Esophagus mucosa (tissue), 1 donor: ENCODE results near the gene TAS1R3. TPM values are rescaled to one million over a fixed set of nuclear protein-coding genes. Genes with fewer than 3 reads are reported as not detected.

Experiments used
- ATAC-seq: fragments of 200-7000 bp; cut with Tn5 transposase; one replicate; pipeline ENCODE4 v1.9.1; 2020
- total RNA-seq: library from RNA; stranded (reverse); gene quantifications from one replicate; pipeline ENCODE4 v1.2.4, GENCODE V29; 2023
- donor health status: DM: yes; HTN: yes; CAD: no.

Gene TAS1R3
- total RNA-seq, 1 donor from 2014 or later, result 0.56 TPM

- peak; percentile 29 for ATAC-seq
Measured at GRCh38 chr1:1371746-1372711, 40.9 kb downstream of the TAS1R3 start.

DNA sequence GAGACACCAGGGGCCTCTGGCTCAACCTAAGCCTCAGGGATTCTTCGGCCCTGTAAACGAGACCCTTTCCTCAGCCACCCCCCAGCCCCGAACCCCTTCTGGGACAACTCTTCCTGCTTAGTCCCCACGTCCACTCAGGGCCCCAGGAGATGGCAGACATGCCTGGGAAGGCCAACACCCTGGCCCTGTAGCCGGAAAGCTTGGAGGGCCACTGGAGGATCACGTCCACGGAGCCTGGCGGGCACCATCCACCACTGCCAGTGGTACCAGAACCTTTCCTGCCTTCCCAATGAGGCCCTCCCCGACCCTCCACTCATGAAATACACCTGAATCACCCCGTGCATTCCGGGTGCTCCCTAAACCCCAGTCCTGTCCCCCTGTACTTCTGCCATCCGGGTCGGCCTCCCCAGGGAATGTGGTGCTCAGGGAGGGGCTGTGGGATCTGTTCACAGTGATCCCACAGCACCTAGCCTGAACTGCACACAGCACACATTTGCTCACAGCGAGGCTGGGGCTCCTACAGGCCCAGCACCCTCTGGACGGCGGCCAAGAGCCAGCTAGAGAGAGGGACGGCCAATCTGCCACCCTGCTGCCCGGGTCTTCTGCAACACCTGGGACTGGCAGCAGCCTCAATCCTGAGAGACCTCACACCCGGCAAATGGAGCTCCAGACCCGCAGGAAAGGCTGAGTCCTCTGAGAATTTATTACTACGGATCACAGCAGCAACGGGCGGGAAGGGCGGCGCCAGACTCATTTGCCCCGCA lies 42.2 kb downstream of the TAS1R3 start:
- no peak for ATAC-seq

- no peak for ATAC-seq
Measured at GRCh38 chr1:1373815-1374588, 42.9 kb downstream of the TAS1R3 start.

- ATAC-seq, result peak; percentile 6
Measured at GRCh38 chr1:1374589-1374928, 43.5 kb downstream of the TAS1R3 start.

GRCh38 chr1:1374929-1375662 lies 44.0 kb downstream of the TAS1R3 start, which contains the start of gene AURKAIP1:
AURKAIP1 (minus strand) TSS chr1:1375207; CDS start chr1:1374756, 451 bp downstream.
- ATAC-seq, result peak; percentile 92

DNA sequence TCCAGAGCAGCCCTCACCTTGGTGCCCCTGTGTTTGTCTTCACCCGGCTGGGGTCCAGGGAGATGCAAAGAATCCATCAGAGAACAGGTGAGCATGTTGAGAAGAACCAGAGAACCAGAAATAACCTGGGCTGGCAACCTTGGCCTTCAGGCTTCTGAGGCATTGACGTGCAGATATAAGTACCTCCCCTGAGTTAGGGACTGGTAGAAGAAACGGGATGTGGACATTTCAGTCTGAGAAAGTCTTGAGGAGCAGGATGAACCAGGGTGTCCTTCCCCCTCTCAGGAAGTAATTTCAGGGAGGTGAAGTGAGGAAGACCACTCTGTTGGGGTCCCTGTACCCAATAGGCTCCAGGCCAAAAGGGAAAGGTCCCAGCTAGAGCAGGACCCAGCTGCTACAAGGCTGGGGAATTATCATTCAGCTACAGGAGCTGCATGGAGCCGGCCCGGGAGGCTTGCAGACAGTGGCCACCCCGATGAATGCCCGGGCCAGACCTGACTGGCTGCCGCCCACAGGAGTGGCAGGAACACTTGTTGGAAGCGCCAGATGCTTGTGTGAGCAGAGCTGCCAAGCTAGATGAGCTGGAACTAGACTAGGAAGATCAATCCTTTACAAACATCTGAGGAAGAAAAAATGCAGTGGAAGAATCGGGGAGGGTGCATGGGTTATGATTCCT lies 45.6 kb downstream of the TAS1R3 start:
- ATAC-seq, result no peak

DNA sequence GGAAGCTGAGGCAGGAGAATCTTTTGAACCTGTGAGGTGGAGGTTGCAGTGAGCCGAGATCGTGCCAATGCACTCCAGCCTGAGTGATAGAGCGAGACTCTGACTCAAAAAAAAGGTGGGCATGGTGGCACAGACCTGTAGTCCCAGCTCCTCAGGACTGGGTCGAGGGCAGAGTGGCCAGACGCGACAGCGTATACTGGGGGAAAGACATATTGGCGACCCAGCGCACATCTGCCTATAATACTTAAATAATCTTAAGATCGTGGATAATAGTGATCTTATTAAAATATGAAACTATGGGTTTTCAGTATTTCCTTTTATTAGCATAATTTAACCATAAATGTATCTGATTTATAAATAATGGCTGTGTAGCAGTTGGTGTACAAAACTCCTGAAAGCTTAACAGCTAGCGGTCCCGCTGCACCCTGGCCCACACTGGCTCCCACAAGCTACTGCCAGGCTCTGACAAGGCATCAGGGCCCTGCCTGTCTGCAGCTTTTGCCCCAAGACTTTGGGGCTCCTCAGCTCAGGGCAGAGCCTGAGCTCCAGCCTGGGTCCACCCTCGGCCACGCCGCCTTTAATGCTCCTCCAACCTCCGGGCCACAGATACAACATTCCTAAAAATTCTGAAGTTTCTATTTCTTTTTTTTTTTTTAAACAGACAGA lies 46.6 kb downstream of the TAS1R3 start:
- ATAC-seq, result no peak

GRCh38 chr1:1380860-1381259 lies 49.8 kb downstream of the TAS1R3 start:
- no peak for ATAC-seq

DNA sequence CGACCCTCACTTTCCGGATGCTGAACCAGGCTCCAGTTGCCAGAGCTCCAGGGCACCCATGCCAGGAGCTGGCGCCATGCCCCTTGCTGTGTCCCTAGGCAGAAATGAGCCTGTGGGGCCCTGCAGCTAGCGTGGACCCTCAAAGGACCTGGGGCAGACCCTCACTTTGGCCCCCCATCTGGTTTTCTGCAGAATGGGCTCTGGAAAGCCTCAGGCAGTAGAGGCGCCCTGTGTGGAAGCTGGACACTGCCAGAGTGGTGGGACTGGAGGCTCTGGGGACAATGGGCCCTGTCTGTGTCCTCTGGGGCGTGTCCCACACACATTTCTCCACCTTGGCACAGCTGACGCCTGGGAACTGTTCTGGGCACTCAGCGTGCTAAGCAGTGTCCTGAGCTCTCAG lies 50.2 kb downstream of the TAS1R3 start:
- no peak for ATAC-seq

Other genes starting within 250 kb of the TAS1R3 start
- gene C1orf159, start 215.2 kb upstream of the TAS1R3 start, total RNA-seq, result 9.4 TPM
- gene TTLL10, start 157.4 kb upstream of the TAS1R3 start, total RNA-seq, result 1.0 TPM
- 16.3 TPM for gene TNFRSF18, start 124.7 kb upstream of the TAS1R3 start, total RNA-seq
- gene TNFRSF4, start 117.1 kb upstream of the TAS1R3 start, total RNA-seq, result 0.36 TPM
- gene SDF4, start 99.3 kb upstream of the TAS1R3 start, total RNA-seq, result 69.9 TPM
- gene B3GALT6, start 99.0 kb upstream of the TAS1R3 start, total RNA-seq, result 8.4 TPM
- gene C1QTNF12, start 84.6 kb upstream of the TAS1R3 start, total RNA-seq, result 3.9 TPM
- 45.0 TPM for gene UBE2J2, start 57.4 kb upstream of the TAS1R3 start, total RNA-seq
- gene SCNN1D, start 50.8 kb upstream of the TAS1R3 start, total RNA-seq, result 2.8 TPM
- 35.3 TPM for gene ACAP3, start 23.4 kb upstream of the TAS1R3 start, total RNA-seq
- 23.0 TPM for gene PUSL1, start 22.7 kb upstream of the TAS1R3 start, total RNA-seq
- 54.0 TPM for gene INTS11, start 6.6 kb upstream of the TAS1R3 start, total RNA-seq
- gene CPTP, start 6.5 kb upstream of the TAS1R3 start, total RNA-seq, result 25.1 TPM
- gene DVL1, start 18.1 kb downstream of the TAS1R3 start, total RNA-seq, result 48.5 TPM
- gene MXRA8, start 27.3 kb downstream of the TAS1R3 start, total RNA-seq, result 2.0 TPM
- gene AURKAIP1, start 43.9 kb downstream of the TAS1R3 start, total RNA-seq, result 117 TPM
- gene CCNL2, start 68.1 kb downstream of the TAS1R3 start, total RNA-seq, result 58.3 TPM
- gene MRPL20, start 76.0 kb downstream of the TAS1R3 start, total RNA-seq, result 89.2 TPM
- 11.9 TPM for gene ANKRD65, start 90.0 kb downstream of the TAS1R3 start, total RNA-seq
- 29.4 TPM for gene VWA1, start 104.4 kb downstream of the TAS1R3 start, total RNA-seq
- gene ATAD3C, start 118.4 kb downstream of the TAS1R3 start, total RNA-seq, result 2.1 TPM
- 13.7 TPM for gene ATAD3B, start 140.5 kb downstream of the TAS1R3 start, total RNA-seq
- gene ATAD3A, start 180.9 kb downstream of the TAS1R3 start, total RNA-seq, result 23.2 TPM
- gene TMEM240, start 209.3 kb downstream of the TAS1R3 start, total RNA-seq, result not detected
- 106 TPM for gene SSU72, start 243.6 kb downstream of the TAS1R3 start, total RNA-seq